Measurements from ENCODE around the gene IER3. TPM values are rescaled to one million over a fixed set of nuclear protein-coding genes. Genes with fewer than 3 reads are reported as not detected.

Gene IER3
- total and polyA plus RNA-seq, 12 donors = 1.6 to 136 (median 43.1) TPM

GRCh38 chr6:30743099-30744053 lies 971 bp downstream of the IER3 start:
- intact Hi-C loops (cut with DNase I) = loop anchor here (10.0 kb wide), 2 partner anchors 81 to 141 kb away; partner anchors contain the start of gene DDR1 (in 1 of the 2)
- Histone ChIP-seq H3K4me3 (peak overlapping the region; percentile 18 to 95 (median 70)), H3K27ac (peak overlapping the region; percentile 91 to 98 (median 94)), H3K9me3 (replicated peaks in 1 of 3) (no peaks in the 10 kb centered on the region), H3K4me1 (replicated peaks in 1 of 2) (peaks cover 28 to 56% of the 10 kb centered on the region in 2 donors), H3K27me3 (no peaks in the 10 kb centered on the region), H3K36me3 (replicated peaks in 1 of 2) (peaks cover 0 to 31% of the 10 kb centered on the region in 2 donors)
- 35 to 54% (median 42%) methylated on average over 44 to 55 of the region's 55 CpGs for WGBS, 4 donors
- DNase-seq = peak in 4 of 7 donors; percentile 38 to 66 (median 52)
- TF ChIP-seq POLR2A (IDR thresholded peaks at IDR 0.05) = peak in 1 of 2 donors; percentile 25
- TF ChIP-seq, protein P1, sequence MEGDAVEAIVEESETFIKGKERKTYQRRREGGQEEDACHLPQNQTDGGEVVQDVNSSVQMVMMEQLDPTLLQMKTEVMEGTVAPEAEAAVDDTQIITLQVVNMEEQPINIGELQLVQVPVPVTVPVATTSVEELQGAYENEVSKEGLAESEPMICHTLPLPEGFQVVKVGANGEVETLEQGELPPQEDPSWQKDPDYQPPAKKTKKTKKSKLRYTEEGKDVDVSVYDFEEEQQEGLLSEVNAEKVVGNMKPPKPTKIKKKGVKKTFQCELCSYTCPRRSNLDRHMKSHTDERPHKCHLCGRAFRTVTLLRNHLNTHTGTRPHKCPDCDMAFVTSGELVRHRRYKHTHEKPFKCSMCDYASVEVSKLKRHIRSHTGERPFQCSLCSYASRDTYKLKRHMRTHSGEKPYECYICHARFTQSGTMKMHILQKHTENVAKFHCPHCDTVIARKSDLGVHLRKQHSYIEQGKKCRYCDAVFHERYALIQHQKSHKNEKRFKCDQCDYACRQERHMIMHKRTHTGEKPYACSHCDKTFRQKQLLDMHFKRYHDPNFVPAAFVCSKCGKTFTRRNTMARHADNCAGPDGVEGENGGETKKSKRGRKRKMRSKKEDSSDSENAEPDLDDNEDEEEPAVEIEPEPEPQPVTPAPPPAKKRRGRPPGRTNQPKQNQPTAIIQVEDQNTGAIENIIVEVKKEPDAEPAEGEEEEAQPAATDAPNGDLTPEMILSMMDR (IDR thresholded peaks at IDR 0.05) = no peak

GRCh38 chr6:30742316-30743098 lies 1.8 kb downstream of the IER3 start, which contains the start of gene FLOT1:
Gene FLOT1 (minus strand): TSS chr6:30742687. CDS start chr6:30742189, 498 bp downstream.
- H3K4me1 ChIP-seq (replicated peaks in 1 of 2) = peaks cover 28 to 61% of the 10 kb centered on the region in 2 donors
- peak within 1 kb of the TSS; percentile 57 to 95 (median 76) for H3K4me3 ChIP-seq
- intact Hi-C loops (cut with DNase I) = loop anchor here (10.0 kb wide), 2 partner anchors 82 to 142 kb away; partner anchors contain the start of gene DDR1 (in 1 of the 2)
- no peaks in the 10 kb centered on the region for H3K27me3 ChIP-seq
- peak within 1 kb of the TSS; percentile 93 to 98 (median 94) for H3K27ac ChIP-seq
- TF ChIP-seq, protein P1 (IDR thresholded peaks at IDR 0.05) = no peak
- TF ChIP-seq POLR2A (IDR thresholded peaks at IDR 0.05) = peak; percentile 68 to 73
- H3K9me3 ChIP-seq (replicated peaks in 1 of 3) = no peaks in the 10 kb centered on the region
- WGBS, 4 donors = 0 to 1% (median 0%) methylated on average over 10 to 66 of the region's 66 CpGs
- H3K36me3 ChIP-seq (replicated peaks in 1 of 2) = peaks cover 0 to 39% of the 10 kb centered on the region in 2 donors
- DNase-seq = peak; percentile 98 to 99 (median 99)

- H3K4me3 ChIP-seq = peak overlapping the region; percentile 57 to 95 (median 76)
- H3K9me3 ChIP-seq (replicated peaks in 1 of 3) = no peaks in the 10 kb centered on the region
- H3K27me3 ChIP-seq = no peaks in the 10 kb centered on the region
- intact Hi-C loops (cut with DNase I) = loop anchor here (10.0 kb wide), 2 partner anchors 83 to 143 kb away; partner anchors contain the start of gene DDR1 (in 1 of the 2)
- peaks cover 0 to 46% of the 10 kb centered on the region in 2 donors for H3K36me3 ChIP-seq (replicated peaks in 1 of 2)
- H3K4me1 ChIP-seq (replicated peaks in 1 of 2) = peaks cover 28 to 62% of the 10 kb centered on the region in 2 donors
- peak in 2 of 7 donors; percentile 31 to 53 for DNase-seq
- TF ChIP-seq POLR2A (IDR thresholded peaks at IDR 0.05) = peak in 1 of 2 donors; percentile 32
- TF ChIP-seq, protein P1 (IDR thresholded peaks at IDR 0.05) = no peak
- peak overlapping the region; percentile 93 to 98 (median 94) for H3K27ac ChIP-seq
- 8 to 12% (median 9%) methylated on average over 13 of the region's 13 CpGs for WGBS, 4 donors
These were observed 2.5 kb downstream of the IER3 start for GRCh38 chr6:30741789-30742315.
